HG03571 (cell line): ENCODE results near the gene IL17RD.
"Not testable (repeated sequence)": the region's sequence is repeated elsewhere in the genome, so short reads cannot be mapped to it uniquely, and the experiment has no call there.

Source experiments
- ATAC-seq: cut with Tn5 transposase; IDR thresholded peaks from one replicate; pipeline ENCODE4 v1.9.1; 2021; ENCODE audit not compliant: unreplicated experiment

The IL17RD gene

GRCh38 chr3:57093971-57094535 lies 71.1 kb downstream of the IL17RD start:
- ATAC-seq = no peak

GRCh38 chr3:57093489-57093888 lies 71.7 kb downstream of the IL17RD start:
- ATAC-seq = no peak

- no peak for ATAC-seq
These were observed 73.5 kb downstream of the IL17RD start for GRCh38 chr3:57091521-57092273.

GRCh38 chr3:57089043-57089442 lies 76.1 kb downstream of the IL17RD start:
- no peak for ATAC-seq

GRCh38 chr3:57088503-57088902 lies 76.7 kb downstream of the IL17RD start:
- ATAC-seq = no peak

GRCh38 chr3:57087361-57088092 lies 77.6 kb downstream of the IL17RD start:
- ATAC-seq = no peak

GRCh38 chr3:57086201-57086600 lies 79.0 kb downstream of the IL17RD start:
- no peak for ATAC-seq

- ATAC-seq = no peak
These were observed 79.9 kb downstream of the IL17RD start for GRCh38 chr3:57085211-57085610.

GRCh38 chr3:57083266-57083995 lies 81.7 kb downstream of the IL17RD start:
- ATAC-seq = not testable (repeated sequence)

- no peak for ATAC-seq
These were observed 82.7 kb downstream of the IL17RD start for GRCh38 chr3:57082481-57082880.

GRCh38 chr3:57081173-57081572 lies 84.0 kb downstream of the IL17RD start:
- ATAC-seq = no peak

- ATAC-seq = no peak
These were observed 85.0 kb downstream of the IL17RD start for GRCh38 chr3:57080171-57080570.

GRCh38 chr3:57079474-57079831 lies 85.7 kb downstream of the IL17RD start:
- no peak for ATAC-seq

- ATAC-seq = no peak
These were observed 86.3 kb downstream of the IL17RD start for GRCh38 chr3:57078635-57079473.

GRCh38 chr3:57078344-57078634 lies 86.9 kb downstream of the IL17RD start:
- ATAC-seq = no peak

- ATAC-seq = no peak
These were observed 87.4 kb downstream of the IL17RD start for GRCh38 chr3:57077630-57078343.

- no peak for ATAC-seq
These were observed 88.7 kb downstream of the IL17RD start for GRCh38 chr3:57076422-57076951.

- ATAC-seq = no peak
These were observed 91.0 kb downstream of the IL17RD start for GRCh38 chr3:57074135-57074534.

GRCh38 chr3:57073628-57074027 lies 91.5 kb downstream of the IL17RD start:
- no peak for ATAC-seq

- ATAC-seq = no peak
These were observed 95.7 kb downstream of the IL17RD start for GRCh38 chr3:57069503-57069902.
